ENCODE results near the gene ALDH1L1.

DNA sequence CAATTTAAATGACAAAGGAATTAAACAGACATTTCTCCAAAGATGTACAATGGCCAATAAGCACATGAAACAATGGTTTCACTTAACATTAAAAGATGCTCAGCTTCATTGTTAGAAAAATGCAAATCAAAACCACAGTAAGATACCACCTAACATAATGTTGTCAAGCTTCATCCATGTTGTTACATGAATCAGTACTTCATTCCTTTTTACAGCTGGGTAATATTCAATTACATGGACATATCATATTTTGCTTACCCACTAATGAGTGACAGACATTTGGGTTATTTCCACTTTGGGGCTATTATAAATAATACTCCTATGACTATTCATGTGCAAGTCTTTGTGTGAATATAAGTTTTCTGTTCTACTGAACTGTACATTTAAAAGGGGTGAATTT, 104.2 kb downstream of the ALDH1L1 start:
- TF ChIP-seq, protein P1, sequence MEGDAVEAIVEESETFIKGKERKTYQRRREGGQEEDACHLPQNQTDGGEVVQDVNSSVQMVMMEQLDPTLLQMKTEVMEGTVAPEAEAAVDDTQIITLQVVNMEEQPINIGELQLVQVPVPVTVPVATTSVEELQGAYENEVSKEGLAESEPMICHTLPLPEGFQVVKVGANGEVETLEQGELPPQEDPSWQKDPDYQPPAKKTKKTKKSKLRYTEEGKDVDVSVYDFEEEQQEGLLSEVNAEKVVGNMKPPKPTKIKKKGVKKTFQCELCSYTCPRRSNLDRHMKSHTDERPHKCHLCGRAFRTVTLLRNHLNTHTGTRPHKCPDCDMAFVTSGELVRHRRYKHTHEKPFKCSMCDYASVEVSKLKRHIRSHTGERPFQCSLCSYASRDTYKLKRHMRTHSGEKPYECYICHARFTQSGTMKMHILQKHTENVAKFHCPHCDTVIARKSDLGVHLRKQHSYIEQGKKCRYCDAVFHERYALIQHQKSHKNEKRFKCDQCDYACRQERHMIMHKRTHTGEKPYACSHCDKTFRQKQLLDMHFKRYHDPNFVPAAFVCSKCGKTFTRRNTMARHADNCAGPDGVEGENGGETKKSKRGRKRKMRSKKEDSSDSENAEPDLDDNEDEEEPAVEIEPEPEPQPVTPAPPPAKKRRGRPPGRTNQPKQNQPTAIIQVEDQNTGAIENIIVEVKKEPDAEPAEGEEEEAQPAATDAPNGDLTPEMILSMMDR (IDR thresholded peaks at IDR 0.05 in 4 of 5, conservative IDR thresholded peaks at IDR 0.05 in 1 of 5), result no peak
- TF ChIP-seq POLR2A (IDR thresholded peaks at IDR 0.05), result no peak
